ENCODE data around the gene NRSN2.

DNA sequence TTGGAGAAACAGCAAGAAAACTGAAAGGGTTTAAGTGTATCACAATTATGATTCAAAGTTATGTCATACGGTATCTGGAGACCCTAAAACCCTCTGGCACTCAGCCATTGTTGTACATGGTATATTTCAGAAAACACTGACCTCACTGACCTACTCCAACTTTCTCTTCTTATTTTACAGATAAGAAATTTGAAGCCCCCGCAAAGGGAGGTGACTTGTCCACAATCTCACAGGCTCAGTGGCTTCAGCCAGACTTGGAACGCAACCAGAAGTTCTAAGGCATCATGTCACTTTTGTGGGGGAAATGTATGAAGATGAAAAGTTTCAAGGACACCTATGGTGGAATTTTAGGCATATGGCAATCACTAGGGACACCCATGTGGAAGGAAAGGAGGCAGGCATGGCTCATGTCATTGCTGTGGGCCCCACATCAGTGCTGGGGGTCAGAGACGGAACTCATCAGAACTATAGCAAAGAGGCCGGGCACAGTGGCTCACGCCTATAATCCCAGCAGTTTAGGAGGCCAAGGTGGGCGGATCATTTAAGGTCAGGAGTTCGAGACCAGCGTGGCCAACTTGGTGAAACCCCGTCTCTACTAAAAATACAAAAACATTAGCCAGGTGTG, 28.5 kb downstream of the NRSN2 start:
- TF ChIP-seq POLR2A (IDR thresholded peaks at IDR 0.05) = no peak
- TF ChIP-seq, protein P1, sequence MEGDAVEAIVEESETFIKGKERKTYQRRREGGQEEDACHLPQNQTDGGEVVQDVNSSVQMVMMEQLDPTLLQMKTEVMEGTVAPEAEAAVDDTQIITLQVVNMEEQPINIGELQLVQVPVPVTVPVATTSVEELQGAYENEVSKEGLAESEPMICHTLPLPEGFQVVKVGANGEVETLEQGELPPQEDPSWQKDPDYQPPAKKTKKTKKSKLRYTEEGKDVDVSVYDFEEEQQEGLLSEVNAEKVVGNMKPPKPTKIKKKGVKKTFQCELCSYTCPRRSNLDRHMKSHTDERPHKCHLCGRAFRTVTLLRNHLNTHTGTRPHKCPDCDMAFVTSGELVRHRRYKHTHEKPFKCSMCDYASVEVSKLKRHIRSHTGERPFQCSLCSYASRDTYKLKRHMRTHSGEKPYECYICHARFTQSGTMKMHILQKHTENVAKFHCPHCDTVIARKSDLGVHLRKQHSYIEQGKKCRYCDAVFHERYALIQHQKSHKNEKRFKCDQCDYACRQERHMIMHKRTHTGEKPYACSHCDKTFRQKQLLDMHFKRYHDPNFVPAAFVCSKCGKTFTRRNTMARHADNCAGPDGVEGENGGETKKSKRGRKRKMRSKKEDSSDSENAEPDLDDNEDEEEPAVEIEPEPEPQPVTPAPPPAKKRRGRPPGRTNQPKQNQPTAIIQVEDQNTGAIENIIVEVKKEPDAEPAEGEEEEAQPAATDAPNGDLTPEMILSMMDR (IDR thresholded peaks at IDR 0.05) = no peak
